Stimulated activated CD4-positive, alpha-beta T cell treated with anti-CD3 and anti-CD28 coated beads, Interleukin-12 subunit alpha, Interleukin-12 subunit beta, amount 100 ng/mL, for 24 hours (primary cell): ENCODE measurements around the gene RGS7.
"Not testable (repeated sequence)": the region's sequence is repeated elsewhere in the genome, so short reads cannot be mapped to it uniquely, and the experiment has no call there.

ENCODE experiments used
- DNase-seq, 2 experiments: peaks; one replicate each; pipeline ENCODE4 v3.0.0-alpha.2; 2020; ENCODE audit warnings: low read depth in 2 of 2

Gene RGS7

GRCh38 chr1:241139047-241139446, 218.0 kb downstream of the RGS7 start:
- DNase-seq: no peak

DNA sequence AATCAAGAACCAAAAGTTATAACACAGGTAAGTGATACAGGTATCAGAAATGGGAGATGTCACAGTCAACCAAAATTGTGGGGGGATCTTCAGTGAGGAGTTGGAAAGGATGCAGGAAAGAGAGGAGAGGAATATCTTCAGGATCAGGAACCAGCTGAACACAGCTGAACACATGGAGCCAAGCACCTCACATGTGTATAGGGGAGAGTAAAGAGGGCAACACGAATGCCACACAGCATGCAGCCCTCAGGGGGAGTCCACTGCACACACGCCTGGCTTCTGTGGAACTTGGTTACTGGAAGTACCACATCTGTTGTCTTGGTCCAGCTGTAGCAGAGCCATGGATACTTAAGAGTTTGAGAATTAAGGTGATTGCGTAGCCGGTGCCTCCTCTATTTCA, 218.8 kb downstream of the RGS7 start:
- DNase-seq: no peak

DNA sequence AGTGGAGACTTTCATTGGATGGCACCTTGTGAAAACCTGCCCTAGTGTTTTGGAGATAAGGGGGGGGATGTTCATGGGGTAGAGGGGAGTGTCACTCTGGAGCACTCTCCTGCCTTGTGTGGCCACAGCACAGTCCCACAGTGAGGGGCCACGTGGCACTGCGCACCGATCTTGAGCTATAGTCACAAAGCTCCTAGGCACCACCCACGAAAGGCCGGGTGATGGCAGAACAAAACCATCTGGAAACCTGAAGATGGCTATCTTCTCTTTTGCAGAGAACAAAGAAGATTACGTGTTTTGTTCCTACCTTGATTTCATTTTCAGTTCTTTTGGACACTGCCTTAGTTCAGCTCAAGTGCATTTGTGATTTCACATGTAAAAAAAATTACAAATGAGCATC, 220.6 kb downstream of the RGS7 start:
- no peak for DNase-seq

DNA sequence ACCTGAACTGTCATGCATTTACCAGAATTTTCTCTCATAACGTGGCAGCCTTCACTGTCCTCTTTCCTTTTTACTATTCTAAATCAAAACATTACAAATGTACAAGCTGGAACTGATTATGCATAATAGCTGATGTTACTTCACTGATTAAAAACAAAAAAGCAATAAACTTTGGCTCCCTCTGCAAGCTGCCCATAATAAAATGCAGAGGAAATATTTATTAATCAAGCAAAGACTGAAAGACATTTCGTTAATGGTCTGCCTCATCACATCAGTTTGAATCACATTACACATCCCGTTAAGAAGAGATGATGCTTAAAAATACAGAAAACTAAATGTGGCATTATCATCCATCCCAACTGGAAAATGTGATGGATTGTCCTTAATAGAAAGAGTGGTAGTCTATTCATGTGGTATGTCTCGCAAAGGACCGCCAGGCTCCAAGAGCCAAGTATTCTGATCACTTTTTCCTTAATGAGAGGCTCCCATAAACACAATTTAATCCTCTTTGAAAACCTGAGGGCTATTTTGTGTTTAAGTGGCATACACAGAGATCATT, 225.3 kb downstream of the RGS7 start:
- no peak for DNase-seq

DNA sequence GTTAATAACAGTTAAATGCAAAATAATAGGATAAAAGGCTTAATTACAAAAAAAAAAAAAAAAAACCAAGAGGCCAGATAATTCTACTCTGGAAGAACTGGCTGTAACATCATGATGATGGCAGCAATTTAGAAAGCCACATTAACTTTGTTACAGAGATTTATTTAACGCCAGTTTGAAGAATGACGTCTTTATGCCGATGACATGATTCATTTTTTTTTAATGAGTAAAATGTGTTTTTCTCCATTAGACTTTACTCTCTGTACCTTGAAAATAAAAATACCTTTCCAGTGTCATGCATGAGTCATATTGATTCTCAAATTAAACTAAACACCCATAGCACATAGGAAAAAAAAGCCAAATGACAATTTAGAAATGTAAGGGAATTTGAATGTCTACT, 226.1 kb downstream of the RGS7 start:
- DNase-seq: no peak

DNA sequence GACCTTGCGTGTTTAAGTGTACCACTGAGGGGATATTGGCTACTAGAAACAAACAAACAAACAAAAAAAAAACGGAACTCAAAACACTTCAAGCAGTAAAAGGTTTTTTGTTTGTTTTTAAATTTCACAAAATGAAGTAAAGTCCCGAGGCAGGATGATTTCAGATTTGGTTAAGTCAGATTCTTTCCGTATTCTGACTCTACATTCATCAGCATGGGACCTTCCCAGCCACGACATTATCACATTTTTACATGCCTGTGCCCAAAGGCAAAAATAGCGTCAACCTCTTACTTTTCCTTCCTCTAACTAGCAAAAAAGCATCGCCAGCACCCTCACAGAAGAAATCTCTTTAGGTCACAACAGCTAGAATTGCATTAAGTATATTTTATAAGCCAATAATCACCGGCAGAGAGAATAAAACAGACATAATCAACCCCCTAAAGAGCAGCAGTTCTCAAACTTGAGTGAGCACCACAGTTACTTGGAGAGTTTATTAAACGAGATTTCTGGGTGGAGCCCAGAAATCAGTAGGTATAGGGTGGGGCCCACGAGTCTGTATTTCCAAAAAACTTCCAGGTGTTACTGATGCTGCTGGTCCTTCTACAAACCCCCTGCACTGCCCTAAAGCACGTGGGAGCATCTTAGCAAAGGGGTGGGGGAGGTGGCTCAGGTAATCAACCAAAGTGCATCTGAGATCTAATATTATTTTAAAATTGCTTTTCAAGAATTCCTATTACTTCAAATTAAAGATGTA, 227.6 kb downstream of the RGS7 start:
- DNase-seq: no peak

GRCh38 chr1:241125286-241125685, 231.7 kb downstream of the RGS7 start:
- DNase-seq: no peak

DNA sequence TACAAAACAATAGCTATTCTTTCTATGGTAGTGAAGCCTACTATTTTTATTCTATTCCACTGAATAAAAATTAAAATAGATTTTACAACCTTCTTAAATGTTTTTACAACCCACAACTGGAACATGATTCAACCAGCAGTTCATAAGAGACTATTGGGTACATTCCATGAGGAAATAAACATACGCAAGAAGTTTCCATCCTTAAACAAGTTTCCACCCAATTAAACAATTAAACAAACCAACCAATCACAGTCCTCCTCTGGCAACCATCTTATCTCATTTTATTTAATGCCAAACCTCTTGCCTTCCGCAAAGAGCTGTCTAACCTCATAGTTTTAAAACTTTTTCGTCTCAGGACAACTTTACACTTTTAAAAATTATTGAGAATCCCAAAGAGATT, 239.0 kb downstream of the RGS7 start:
- DNase-seq: no peak

DNA sequence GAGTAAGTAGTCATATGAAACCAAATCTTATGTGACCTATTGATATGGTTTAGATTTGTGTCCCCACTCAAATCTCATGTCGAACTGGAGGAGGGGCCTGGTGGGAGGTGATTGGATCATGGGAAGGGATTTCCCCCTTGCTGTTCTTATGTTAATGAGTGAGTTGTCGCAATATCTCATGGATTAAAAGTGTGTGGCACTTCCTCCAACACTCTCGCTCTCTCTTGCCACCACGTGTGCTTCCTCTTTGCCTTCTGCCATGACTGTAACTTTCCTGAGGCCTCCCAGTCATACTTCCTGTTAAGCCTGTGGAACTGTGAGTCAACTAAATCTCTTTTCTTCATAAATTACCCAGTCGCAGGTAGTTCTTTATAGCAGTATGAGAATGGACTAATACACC, 241.2 kb downstream of the RGS7 start:
- no peak for DNase-seq

DNA sequence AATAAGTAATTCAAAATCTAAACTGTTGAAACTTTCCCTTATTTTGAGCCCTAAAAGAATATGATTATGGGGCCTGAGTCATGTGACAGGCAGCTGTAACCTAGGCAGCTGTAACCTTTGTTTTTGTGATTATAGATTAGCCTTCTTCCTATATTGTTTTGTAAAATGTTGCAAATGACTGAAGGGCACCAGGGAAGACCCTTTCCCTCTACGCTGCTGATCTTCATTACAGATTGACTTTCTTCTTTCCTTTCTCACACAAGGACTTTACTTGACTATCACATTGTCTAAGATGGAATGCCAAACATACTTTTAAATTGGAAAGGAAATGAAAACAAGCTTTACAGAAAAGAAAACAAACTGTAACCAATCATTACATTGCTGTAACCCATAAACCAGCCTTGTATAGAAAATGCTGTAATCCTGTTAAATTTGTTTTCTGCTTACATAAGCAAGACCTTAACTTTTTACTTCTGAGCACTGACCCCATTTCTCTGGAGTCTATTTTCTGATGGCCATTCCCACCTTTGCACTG, 242.2 kb downstream of the RGS7 start:
- no peak for DNase-seq

DNA sequence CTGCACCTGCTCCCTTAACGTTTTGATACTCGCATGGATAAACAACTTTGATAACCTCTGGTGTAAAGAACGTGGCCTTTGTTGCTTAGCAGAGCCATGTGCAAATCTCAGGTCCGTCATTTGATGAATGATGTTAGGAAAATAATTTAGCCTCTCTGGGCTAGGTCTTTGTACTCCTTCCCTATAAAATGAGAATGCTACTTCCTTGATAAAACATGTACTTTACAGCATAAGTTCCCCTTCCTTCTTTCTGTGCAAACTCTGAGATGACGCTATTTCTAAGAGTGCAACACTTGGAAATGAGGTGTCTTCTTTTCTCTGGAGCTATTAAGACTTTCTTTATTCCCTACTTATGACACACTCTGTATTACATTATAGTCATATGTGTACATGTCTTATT, 243.4 kb downstream of the RGS7 start:
- no peak for DNase-seq

GRCh38 chr1:241109039-241109438, 248.0 kb downstream of the RGS7 start:
- no peak for DNase-seq

DNA sequence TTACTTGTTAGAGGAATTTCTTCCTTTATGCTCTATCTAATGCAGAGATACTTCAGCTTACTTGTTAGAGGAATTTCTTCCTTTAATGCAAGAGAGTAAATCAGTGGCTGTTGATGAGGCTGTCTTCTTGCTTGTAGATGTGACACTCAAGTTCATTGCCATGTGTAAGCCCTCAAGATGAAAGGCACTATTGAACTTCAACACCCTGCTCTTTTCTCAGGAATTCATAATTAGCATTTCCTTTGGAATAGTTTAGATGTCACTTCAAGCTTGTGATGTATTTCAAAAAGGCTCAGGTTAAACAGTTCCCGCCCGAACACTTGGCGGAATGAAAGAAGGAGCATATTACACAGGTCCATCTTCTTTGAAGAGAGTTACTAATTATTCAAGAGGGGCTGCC, 251.9 kb downstream of the RGS7 start:
- no peak for DNase-seq

GRCh38 chr1:241102664-241103063, 254.3 kb downstream of the RGS7 start:
- no peak for DNase-seq

- DNase-seq: no peak
These were observed 255.4 kb downstream of the RGS7 start for GRCh38 chr1:241101622-241102021.

DNA sequence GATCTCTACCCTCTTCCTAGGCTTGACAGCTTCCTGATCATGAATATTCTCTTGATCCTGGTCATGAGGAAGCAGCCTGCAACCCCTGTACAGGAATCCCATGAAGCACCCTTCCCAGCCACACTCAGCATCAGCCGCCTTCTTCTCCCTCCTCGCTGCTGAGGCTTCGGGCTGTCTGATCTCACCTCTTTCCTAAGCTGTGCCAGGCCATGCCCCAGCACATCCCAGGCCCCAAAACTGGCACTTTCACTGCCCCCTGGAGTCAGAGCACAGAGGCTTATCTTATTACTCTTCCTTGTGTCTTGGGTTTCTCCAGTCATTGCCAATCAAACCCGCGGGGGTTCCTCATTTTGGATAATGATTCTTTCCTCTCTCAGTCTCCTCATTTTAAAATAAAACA, 259.5 kb downstream of the RGS7 start:
- no peak for DNase-seq

DNA sequence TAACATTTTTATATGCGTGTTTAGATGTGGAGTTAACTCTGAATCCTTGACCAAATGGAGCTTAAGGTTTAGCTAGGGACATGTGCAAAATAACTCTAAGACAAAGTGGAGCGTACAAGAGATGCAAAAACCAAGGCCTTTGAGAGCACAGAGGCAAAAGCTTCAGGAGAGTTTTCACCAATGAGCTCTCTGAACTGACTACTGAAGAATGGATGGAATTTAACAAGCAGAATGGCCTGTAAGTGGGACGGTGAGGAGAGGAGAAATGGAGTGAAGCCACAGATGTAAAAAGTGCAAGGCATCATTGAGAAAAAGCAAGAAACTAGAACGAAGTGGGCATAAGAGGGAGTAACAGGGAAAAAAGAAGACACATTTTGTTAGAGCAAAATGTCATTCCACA, 260.0 kb downstream of the RGS7 start:
- DNase-seq: no peak

DNA sequence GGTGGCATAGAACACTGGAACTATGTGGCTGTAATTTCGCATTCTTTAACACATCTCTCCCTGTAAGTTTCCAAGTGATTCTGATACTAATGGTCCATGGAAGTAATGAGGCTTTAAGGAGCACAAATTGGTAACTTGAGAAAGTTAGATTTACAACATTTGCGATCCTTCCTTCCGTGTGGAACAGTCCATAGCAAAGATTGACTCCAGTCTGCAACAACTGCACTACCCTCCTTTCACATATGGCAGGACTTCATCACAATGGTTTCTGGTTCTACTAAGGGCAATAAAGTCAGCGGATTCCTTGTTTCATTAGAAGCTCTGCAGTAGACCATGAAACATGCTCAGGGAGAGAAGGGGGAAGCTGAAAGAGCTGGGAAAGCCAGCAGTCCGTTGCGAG, 261.2 kb downstream of the RGS7 start:
- no peak for DNase-seq

- DNase-seq: no peak
These were observed 266.2 kb downstream of the RGS7 start for GRCh38 chr1:241090798-241091197.

DNA sequence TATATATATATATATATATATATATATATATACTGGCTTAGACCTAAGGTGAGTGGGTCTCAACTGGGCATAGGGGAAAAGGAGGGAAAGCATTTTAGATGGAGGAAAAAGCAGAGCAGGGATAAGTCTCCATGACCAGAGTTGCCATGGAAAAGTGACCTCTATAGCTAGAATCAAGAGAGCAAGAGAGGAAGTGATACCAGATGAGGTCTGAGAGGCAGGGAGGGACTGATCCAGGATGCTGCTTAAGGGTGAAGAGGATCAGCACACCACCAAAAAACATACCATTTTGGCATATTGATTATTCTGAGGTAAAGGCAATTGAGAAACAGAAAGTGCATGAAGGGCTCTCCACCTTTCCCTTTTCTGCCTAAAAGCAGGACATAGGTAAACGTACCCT, 267.9 kb downstream of the RGS7 start:
- DNase-seq: not testable (repeated sequence)

GRCh38 chr1:241088075-241088474, 268.9 kb downstream of the RGS7 start:
- not testable (repeated sequence) for DNase-seq

- no peak for DNase-seq
These were observed 270.3 kb downstream of the RGS7 start for GRCh38 chr1:241086686-241087085.

DNA sequence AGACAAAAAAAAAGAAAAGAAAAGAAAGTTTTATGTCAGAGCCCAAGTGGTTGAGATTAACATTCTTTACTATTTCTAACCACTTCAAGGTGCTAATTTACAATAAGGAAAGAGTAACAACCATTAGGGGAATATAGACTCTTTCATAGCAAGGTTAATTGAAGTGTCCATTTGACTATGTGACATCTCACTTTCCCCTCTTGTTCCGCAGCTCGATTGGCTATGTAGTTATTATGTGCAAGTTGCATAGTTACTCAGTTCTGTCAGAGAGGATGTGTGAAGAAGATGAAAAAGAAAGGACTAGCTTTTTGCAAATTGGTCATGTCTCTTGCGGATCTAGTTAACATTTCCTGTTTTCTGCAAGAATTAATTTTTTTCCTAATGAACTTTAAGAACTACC, 273.7 kb downstream of the RGS7 start:
- no peak for DNase-seq

DNA sequence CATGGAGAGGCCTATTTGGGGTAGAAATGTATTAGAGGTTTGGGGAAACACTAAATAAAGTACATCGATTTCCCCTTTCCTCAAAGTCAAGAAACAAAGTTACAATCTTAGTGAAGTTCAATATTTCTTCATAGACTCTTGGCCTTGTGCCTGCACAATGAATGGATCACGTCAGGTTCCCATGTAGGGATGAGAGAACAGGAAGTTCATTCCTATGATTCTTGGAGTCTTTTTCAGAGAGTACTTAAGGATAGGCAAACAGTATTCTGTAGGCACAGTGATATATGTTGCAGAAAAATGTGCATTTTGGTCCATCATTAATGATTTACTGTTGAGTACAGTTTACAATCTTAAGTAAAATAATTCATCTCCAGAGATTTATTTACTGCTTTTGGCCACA, 275.5 kb downstream of the RGS7 start:
- no peak for DNase-seq
